IPS-NIHi11 (cell line): ENCODE results near the gene FOXS1.
A peak's percentile ranks its signal among the peaks of the same experiment; 100 is the strongest.
"Not testable (repeated sequence)": the region's sequence is repeated elsewhere in the genome, so short reads cannot be mapped to it uniquely, and the experiment has no call there.

Source experiments
- DNase-seq: peaks from one replicate; pipeline ENCODE4 v3.0.0; 2012; ENCODE audit warnings: mixed read lengths, low spot score

Gene FOXS1

DNA sequence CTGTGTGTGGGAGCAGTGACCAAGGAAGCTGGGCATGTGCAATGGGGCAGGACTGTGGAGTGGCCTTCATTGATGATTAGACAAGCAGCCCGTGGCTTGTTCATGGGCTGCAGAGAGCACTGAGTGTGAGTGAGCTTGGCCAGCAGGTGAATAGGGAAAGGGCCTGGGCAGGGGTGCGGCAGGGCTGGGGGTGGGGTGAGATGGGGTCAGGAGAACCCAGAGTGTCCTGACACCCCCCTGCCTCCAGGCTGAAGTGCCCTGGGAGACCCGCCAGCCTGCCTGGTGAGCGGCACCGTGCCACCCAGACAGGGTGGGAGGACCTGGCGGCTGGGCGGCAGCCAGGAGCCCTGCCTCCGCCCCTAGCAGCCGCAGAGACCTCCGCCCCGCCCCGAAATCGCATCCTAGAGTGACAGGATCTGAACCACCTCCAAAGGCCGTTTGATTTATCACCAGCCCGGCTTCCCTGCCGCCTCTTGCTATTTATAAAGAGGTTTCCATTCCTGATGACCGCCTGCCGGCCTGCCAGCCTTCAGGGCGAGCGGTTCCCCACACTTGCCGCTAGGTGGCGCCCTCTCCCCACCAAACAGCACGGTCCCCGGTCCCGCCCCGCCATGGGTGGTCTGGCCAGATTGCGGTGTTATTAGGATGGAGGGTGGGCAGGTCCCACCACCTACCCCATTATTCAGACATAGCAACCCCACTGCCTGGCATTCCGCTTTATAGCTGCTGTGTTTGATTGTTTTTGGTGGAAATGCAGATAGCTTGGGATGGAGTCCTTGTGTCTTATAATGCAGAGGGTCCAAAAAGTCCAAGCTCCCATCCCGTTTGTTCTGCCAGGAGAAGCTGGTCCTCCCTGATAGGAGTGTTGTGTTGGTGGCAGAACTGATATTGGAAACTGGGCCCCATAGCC, 22.7 kb downstream of the FOXS1 start:
- DNase-seq = peak; percentile 96

DNA sequence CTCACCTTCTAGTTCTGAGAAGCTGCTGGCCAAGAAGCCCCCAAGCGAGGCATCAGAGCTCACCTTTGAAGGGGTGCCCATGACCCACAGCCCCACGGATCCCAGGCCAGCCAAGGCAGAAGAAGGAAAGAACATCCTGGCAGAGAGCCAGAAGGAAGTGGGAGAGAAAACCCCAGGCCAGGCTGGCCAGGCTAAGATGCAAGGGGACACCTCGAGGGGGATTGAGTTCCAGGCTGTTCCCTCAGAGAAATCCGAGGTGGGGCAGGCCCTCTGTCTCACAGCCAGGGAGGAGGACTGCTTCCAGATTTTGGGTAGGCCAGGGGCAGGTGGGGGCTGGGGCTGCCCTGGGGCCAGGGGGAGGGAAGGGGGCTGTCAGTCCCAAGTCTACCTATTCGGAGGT, 24.0 kb downstream of the FOXS1 start:
- no peak for DNase-seq

DNA sequence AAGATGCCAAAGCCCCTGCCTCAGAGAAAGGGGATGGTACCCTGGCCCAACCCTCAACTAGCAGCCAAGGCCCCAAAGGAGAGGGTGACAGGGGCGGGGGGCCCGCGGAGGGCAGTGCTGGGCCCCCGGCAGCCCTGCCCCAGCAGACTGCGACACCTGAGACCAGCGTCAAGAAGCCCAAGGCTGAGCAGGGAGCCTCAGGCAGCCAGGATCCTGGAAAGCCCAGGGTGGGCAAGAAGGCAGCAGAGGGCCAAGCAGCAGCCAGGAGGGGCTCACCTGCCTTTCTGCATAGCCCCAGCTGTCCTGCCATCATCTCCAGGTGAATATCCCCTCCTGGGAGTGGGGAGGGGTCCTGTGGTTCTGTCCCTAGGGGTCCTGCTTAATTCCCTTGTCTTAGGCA, 25.2 kb downstream of the FOXS1 start:
- no peak for DNase-seq

DNA sequence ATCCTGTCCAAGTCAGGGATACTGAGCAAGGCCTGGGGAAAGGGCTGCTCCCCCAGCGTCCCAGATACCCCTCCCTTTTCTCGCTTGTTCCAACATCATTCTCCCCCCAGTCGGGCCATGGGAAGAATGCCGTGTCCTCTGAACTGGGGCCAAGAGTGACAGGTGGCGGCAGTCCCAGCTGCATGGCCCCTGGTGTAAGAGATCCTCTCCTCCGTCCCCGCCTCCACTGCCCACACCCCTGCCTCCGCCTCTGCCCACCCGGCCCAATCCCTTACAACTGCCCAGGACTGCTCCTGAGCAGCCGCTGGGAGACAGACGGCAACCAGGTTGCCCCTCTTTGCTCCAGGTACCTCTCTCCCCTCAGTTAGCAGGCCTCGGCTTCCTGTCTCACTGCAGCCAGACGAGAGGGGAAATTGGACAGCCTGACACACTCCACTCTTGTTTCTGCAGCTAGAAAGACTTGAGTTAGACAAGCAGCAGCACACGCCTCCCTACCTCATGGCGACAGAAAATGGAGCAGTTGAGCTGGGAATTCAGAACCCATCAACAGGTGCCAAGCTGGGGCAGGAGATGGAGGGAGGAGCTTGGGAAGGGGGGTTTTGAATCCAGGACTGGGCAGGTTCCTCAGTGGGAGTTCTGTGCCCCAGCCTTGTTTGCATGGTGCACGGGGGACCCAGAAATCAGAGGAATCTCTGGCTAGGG, 26.2 kb downstream of the FOXS1 start, which contains the start of gene MYLK2:
MYLK2 (plus strand) TSS at position 274 of the 702 bp plus-strand sequence; CDS start at position 499, 225 bp downstream.
- no peak for DNase-seq

DNA sequence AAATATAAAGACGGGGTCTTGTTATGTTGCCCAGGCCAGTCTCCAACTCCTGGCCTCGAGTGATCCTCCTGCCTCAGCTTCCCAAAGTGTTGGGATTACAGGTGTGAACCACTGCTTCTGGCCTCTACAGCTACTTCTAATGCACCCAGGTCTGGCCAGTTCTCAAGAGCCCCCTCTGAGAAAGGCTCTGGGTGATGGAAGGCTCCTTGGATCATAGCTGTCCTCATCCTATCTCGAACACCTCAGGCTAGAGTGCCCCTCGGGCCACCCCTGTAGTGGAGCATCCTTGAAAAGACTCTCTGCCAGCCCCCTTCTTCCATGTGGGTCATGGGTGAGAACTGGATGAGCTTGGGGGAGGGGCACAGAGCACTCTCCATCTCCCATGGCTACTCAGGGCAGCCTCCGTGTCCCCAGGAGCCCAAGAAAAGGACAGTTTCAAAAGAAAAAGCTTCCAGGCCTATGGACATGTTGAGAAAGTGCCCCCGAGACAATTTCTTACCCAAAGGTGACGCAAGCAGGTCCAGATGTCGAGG, 27.0 kb downstream of the FOXS1 start:
- DNase-seq = no peak

DNA sequence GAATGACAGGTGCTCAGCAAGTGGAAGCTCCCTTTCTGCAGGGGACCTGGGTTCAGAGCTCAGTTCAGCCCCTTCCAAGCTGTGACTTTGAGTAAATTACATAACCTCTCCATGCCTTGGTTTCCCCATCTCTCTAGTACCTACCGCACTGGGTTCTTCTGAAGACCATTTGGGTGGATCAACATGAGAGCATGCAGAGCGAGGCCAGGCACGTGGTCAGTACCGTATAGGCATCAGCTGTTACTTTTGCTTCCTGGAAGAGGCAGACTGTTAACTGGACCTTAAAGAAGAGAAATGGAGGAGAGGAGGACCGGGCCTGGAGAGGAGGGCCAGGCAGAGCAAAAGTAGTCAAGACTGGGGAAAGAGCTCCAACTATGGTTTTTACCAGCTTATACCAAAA, 27.9 kb downstream of the FOXS1 start:
- no peak for DNase-seq

DNA sequence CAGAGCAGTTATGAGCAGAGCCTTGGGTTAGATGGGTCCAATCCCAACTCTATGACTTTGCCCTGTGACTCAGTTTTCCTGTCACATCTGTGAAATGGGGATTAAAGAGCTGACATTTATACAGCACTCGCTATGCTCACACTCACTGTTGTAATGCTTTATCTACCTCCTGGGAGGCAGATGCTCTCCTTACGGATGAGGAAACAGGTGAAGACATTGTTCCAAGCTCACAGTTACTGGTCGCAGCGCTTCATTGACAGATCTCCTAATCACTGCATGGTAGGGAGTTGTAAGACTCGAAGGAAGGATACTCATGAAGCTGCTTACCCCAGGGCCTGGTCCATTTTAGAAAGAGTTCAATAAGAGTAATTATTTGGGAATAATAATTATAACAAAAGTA, 29.2 kb downstream of the FOXS1 start:
- no peak for DNase-seq

DNA sequence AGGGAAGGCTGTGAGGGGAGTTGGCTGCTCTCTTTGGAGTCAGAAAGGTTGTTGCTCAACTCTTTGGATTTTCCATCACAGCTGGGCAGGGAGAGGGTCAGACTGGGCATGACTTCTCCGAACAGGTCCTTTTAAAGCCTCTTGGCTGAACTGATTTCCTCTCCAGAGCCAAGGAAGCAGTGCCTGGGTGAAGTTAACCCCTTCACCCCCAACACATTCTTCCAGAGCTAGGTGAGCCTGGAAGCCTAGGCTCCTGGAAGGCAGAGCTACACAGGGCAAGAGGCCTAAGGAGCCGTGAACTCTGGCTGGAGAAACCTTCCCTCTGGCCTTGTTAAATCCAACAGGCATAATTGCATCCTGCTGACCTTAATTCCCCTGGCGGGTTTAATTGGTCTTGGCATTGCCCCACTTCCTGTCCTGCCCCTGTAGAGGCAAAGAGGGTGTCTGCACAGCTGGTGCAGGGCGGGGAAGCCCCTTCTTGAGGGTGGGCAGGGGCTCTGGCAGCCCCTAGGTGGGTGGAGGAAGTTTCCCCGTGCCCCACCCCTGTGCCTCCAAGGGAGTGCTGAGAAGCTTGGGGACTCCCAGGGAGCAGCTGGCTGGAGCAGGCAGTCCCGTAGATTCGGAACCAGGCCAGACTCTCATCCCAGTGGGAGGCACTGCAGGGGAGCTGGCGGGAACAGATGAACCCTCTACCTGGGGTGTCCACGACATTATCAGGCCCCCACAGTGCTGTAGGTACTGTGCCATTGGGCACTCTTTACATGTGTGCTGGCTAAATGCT, 29.8 kb downstream of the FOXS1 start:
- peak; percentile 56 for DNase-seq

DNA sequence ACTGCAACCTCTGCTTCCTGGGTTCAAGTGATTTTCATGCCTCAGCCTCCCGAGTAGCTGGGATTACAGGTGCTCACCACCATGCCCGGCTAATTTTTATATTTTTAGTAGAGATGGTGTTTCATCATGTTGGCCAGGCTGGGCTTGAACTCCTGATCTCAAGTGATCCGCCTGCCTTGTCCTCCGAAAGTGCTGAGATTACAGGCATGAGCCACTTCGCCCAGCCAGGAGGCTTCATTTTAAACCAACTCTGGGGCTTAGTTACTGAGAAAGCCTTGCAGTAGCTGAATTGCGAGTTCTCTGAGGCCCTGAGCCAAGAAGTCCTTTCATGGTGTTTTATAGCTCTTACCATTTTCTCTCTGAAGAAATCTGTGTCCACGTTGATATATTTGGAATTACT, 31.3 kb downstream of the FOXS1 start:
- DNase-seq = not testable (repeated sequence)

DNA sequence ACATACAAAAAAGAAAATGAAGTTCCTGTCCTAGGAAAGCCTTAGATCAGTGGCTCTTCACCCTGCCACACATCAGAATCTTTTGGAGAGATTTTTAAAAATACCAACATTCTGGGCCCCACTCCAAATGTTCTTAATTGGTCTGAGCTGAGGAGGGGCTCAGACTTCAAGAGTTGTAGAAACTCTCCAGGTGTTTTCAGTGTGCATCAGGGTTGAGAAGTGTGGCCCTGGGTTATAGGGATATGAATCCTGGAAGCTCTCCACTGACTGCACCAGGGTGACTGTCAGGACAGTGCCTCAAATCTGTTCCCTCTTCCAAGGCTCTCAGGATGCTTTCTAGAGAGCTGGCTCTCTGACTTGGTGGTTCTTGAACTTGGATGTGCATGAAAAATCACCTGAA, 31.8 kb downstream of the FOXS1 start:
- DNase-seq = no peak

DNA sequence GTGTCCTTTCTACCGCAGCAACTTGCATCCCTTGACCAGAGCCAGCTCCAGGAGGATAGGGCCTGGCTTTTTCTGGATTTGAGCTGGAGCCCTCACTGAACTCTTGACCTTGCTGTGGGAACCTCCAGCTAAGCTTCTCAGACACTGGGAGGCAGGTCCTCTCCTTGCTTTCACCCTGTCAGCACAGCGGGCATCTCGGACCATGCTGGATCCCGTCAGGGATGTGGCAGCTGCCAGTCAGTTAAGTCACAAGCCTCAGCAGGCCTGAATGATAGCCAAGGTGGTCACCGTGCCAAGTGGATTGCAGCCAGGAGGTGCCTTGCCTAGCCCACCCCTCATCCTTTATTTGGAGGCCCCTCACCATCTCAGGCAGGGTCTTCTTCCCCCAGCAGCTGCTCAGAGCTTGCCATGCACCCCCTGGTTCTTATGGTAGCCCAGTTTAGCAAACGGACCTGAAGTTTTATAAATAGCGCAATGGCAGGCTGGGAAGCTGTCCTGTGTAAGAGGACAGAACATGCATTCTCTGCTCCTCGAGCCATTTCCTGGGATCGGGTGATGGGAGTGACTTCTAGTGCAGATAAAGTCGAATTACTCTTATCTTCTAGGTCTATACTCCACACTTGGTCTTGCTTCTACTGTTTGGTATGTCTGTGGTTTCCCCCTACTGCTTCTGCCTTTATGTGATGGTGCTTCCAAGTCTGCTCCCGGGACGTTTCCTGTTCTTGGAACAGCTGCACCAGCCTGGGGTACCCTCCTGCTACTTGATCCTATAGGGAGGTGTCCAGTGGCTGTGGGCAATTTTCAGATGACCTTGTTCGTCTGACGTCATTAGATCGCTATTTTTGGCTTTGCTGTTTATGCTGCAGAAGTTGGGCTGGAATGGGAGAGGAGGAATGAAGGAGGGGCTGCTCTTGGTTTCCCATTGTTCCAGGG, 33.3 kb downstream of the FOXS1 start:
- no peak for DNase-seq

DNA sequence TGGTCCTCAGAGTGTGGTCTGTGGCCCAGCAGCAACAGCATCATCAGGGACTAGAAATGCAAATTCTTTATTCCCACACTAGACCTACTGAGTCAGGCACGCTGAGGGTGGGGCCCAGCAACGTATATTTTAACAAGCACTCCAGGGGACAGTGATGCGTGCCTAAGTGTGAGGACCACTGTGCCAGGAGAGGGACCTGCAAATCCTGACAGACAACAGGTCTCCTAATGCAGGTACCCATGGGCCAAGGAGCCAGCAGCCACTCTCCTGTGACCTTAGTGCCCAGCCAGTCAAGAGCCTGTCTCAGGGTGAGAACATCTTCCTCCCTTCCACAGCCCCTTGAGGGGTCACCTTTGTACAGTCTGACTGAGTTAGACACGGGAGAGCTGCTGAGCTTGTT, 34.2 kb downstream of the FOXS1 start:
- no peak for DNase-seq

DNA sequence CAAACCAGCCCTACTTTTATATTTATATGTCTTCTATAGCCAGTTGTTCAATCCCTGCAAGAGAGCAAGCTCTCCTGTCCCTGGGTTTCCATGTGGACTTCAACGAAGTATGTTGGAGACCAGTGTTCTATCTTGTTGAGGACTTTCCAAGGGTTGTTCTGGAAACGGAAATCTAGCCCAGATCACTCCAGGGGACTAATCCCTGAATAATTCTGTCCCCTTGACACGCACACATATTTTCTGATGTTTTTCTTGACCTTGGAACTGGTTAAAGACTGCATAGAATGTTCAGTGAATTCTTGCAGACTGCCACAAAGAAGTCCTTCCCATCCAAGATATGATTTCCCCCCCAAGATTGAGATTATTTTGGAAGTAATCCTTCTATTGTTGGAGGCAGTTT, 35.7 kb downstream of the FOXS1 start:
- no peak for DNase-seq

DNA sequence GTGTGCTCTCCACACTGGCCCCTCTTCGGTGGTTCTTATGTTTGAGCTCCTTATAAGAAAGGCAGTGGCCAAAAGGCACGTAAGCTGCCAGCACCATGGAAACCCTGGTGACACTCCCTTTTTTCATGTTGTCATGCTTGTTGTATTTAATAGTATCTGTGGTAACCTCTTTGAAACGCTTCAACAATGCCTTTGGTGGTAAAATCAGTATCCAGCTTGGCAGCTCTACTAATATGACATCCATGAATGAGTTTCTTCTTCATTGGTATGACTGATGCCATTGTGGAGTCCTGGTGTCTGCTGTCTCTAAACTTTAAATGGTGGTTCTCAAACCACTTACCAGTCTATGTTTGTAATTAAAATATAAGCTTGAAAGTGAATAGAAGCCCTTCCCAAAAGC, 36.9 kb downstream of the FOXS1 start:
- no peak for DNase-seq

DNA sequence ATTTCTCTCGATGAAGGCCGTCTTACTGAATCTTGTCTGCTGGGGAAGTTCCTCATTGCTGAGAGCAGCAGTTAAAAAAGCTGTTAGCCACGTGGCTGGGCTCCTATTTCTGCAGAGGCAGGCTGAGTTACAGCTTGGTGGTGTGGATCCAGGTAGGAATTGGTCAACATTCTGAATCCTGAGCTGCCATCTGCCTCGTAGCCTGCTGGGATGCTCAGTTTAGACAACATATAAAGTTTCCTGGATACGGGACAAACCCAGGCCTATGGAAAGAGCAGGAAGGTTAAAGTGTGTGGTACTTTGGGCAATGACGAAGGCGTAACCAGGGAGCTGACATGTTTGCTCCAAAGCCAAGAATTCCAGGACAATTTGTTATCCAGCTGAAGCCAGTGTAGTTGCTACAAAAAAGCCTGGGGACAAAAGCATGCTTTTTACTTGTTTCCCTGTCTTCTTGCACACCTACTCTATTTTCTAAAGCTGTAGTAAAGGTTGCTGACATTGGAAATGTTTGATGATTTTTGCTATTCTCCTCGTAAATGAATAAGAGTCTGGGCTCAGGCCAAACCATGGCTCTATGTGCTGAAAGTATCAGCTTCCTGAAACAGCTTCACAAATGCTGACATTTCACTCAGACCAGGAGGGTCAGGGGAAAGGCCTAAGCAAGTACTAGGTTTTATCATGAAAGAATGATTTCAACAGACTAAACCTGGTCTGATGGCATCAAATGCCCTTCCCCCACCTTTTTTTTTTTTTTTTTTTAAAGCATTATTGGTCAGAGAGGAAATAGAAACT, 38.6 kb downstream of the FOXS1 start:
- DNase-seq = no peak

DNA sequence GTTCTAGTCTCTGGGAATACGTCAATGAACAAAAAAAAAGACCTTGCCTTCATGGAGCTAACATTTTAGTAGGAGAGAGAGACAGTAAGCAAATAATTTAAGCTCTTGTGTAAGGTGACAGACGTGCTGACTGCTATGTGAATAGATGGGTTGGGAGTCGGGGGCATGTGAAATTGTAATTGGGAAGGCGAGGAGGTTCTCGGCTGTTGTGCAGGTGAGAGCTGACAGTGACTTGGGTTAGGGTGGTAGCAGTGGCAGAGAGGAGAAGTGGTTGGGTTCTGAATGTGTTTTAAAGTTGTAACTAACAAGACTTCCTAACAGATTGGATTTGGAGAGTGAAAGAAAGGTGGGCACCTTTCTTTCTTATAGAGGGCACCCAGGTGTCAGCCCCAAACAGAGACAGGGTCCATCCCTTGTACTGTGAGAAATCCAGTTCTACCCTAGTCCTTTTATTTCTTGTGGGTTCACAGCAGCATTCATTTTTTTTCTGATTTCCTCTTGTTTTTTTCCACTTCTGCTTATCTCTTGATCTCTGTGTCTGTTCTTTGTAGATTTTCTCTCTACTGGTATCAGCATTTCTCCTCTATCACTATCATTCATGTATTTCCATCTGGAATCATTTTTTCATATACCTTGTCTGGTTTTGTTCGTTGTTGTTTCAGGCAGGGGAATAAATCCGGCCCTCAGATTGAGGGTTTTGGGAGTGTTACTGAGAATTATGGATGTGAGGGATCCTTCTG, 41.7 kb downstream of the FOXS1 start:
- DNase-seq = no peak

DNA sequence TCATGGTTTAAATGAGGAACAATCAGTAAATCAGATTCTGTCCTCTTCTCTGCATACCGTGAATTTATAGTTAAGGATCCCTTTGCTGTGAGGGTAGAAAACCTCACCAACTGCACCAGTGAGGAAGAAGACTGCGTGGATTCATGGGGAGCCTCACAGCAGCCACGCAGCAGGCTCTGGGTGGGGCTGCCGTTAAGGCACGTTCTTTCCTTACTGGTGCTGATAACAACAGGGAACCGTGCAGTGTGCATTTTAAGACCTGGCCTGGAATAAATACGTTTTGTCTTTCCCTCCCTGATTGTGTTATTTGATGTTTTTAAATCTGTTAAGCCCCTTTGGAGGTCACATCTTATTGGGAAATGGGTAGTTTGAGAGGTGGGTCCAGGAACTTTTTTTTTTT, 43.9 kb downstream of the FOXS1 start:
- no peak for DNase-seq

DNA sequence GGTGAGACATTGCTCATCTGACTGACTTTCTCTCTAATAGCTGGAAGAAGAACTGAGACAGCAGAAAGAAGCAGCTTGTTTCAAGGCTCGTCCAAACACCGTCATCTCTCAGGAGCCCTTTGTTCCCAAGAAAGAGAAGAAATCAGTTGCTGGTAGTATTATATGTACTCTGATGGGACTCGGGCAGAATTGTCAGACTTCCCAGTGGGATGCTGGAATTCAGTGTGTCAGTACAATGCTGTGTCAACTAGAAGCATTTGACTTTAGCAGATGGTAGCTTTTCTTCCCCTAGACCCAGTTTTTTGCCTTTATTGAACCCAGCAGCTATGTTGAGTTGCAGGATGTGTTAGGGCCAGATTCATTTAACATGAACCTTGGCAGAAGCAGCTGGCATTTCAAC, 48.0 kb downstream of the FOXS1 start:
- DNase-seq = no peak
